Muscle layer of colon (tissue), 2 donors: ENCODE data around the gene GNLY.

Experiments used
- H3K27ac ChIP-seq: one replicate; pipeline ENCODE4 v1.7.0; 2013; ENCODE audit warnings: low read depth, mild to moderate bottlenecking, low read length, moderate library complexity
- H3K27me3 ChIP-seq, 2 donors: one replicate each; pipeline ENCODE4 v1.7.0; 2013; ENCODE audit warnings: low read length in 2 of 2, mild to moderate bottlenecking in 2 of 2; ENCODE audit not compliant: insufficient read depth in 2 of 2, control insufficient read depth in 1 of 2
- H3K36me3 ChIP-seq: one replicate; pipeline ENCODE4 v1.7.0; 2013; ENCODE audit warnings: mild to moderate bottlenecking, low read length; ENCODE audit not compliant: insufficient read depth
- H3K4me1 ChIP-seq: one replicate; pipeline ENCODE4 v1.7.0; 2013; ENCODE audit warnings: mild to moderate bottlenecking, low read length; ENCODE audit not compliant: insufficient read depth
- H3K4me3 ChIP-seq, 2 donors: one replicate each; pipeline ENCODE4 v1.7.0; 2013; ENCODE audit warnings: low read length in 2 of 2, low read depth in 1 of 2, mild to moderate bottlenecking in 1 of 2, moderate library complexity in 1 of 2
- H3K9ac ChIP-seq: one replicate; pipeline ENCODE4 v1.7.0; 2013; ENCODE audit warnings: low read length
- H3K9me3 ChIP-seq: one replicate; pipeline ENCODE4 v1.7.0; 2013; ENCODE audit warnings: mild to moderate bottlenecking, low read length
- donor health status: abdominal sarcoma.
- donor health status: Adenocarcinoma of cecum.

The GNLY gene

DNA sequence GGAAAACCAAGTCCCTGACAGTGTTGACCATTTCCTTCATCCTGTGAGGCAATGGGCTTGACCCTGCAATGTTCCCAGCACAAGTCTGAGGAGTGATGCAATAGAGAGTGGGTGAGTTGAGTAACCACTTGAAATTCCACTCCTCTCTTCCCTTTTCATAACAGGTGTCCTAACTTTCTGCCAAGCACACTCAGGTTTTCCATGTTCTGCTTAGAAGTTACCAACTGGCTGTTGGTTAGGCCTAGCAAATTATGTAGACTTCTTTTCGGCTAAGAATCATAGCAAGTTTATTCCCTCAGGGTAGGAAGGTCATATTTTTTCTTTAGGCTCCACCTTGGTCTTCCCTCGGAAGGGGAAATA, 11.5 kb downstream of the GNLY start:
- no peaks in the 10 kb centered on the region for H3K9me3 ChIP-seq
- H3K9ac ChIP-seq, result no peak overlapping the region
- no peak overlapping the region for H3K4me3 ChIP-seq
- no peaks in the 10 kb centered on the region for H3K27me3 ChIP-seq
- H3K27ac ChIP-seq, result no peak overlapping the region
- H3K4me1 ChIP-seq, result peaks cover 6% of the 10 kb centered on the region
- H3K36me3 ChIP-seq, result no peaks in the 10 kb centered on the region

DNA sequence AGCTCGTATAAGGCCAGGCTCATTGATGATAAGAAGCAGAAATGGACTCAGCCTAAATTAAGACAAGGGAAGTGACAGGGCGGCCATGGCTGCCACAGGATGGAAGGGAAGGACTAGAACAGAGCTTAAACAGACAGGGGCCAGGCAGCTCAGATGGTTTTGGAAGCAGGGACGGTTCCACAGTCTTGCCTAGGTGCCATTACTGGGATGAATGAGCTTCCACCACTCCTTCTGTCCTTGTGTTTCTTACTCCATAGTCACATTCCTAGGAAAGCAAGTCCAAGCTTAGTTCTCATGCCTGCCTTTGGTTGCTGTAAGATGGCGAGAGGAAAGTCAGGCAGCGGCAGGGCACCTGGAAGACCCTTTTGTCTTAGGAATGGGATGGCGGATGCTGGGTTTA, 11.9 kb downstream of the GNLY start:
- no peak overlapping the region for H3K27ac ChIP-seq
- H3K36me3 ChIP-seq, result no peaks in the 10 kb centered on the region

DNA sequence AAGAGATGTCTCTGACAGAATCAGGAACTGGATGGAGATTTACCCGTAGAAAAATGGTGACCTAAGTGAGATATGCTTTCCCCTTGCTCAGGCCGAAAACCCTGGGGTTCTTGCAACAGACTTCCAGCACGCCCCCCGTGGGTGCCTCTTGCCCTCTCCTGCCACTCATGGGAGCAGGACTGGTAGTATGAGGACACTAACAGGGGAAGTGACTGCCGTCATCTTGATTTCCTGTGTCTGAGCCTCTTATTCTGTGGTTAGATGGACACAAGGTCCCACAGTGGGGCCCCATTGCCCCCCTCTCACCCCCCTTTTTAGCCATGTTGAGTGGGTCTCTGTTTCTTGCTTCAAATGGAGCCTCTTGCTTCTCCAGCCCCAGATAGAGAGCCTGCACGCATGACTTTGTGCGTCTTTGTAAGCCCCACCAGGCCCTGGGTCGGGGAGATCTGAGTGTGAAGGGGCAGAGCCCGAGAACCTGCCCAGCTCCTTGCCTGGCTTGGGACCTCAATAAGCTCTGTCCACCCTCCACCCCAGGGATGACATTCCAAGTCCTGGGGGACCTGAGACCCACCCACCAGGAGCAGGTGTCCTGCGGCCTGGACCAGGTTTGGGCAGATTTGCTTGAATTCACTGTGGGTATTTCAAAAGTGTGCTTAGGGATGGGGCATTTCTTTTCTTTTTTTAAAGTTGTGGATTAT, 12.6 kb downstream of the GNLY start:
- Histone ChIP-seq H3K36me3 (no peaks in the 10 kb centered on the region), H3K27ac (no peak overlapping the region), H3K27me3 (no peaks in the 10 kb centered on the region), H3K4me1 (peaks cover 13% of the 10 kb centered on the region), H3K9me3 (no peaks in the 10 kb centered on the region), H3K4me3 (no peak overlapping the region), H3K9ac (no peak overlapping the region)

More for the DNA sequence above, 11.9 kb downstream of the GNLY start:
- Histone ChIP-seq H3K9me3 (no peaks in the 10 kb centered on the region), H3K4me1 (peaks cover 6% of the 10 kb centered on the region), H3K27me3 (no peaks in the 10 kb centered on the region), H3K4me3 (no peak overlapping the region), H3K9ac (no peak overlapping the region)

DNA sequence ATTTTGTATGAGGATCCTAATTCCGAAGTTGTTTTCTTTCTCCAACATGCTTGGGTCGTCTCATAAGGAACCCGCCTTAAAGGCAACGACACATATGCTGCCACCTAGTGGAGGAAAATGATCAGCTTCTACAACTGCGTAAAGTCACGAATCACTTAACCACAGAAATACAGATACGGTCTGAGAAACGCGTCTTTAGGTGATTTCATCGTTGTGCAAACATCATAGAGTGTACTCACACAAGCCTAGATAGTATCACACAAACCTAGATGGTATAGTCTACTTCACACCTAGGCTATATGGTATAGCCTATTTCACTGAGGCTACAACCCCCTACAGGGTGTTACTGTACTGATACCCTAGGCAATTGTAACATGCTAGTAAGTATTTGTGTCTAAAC, 13.1 kb downstream of the GNLY start:
- H3K4me1 ChIP-seq, result peaks cover 13% of the 10 kb centered on the region
- H3K4me3 ChIP-seq, result no peak overlapping the region
- H3K36me3 ChIP-seq, result no peaks in the 10 kb centered on the region
- H3K27me3 ChIP-seq, result no peaks in the 10 kb centered on the region
- no peaks in the 10 kb centered on the region for H3K9me3 ChIP-seq
- no peak overlapping the region for H3K9ac ChIP-seq
- no peak overlapping the region for H3K27ac ChIP-seq

DNA sequence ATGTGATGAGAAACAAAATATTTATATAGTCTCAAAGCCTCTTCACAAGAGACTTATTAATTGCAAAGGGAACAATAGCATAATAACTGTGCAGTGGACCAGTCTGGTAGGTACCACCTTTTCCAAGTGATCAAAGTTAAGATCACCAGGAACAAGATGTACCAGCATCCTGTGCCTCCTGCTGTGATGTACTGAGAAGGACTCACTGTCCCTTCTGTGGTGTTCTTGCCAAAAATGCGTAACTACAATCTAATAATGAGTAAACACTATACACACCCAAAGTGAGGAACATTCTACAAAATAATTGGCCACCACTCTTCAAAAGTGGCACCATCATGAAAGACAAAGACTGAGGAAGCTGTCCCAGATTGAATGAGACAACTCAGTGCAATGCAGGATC, 14.5 kb downstream of the GNLY start:
- no peaks in the 10 kb centered on the region for H3K9me3 ChIP-seq
- H3K9ac ChIP-seq, result no peak overlapping the region
- H3K4me3 ChIP-seq, result no peak overlapping the region
- no peaks in the 10 kb centered on the region for H3K27me3 ChIP-seq
- peaks cover 13% of the 10 kb centered on the region for H3K4me1 ChIP-seq
- no peaks in the 10 kb centered on the region for H3K36me3 ChIP-seq
- H3K27ac ChIP-seq, result no peak overlapping the region

DNA sequence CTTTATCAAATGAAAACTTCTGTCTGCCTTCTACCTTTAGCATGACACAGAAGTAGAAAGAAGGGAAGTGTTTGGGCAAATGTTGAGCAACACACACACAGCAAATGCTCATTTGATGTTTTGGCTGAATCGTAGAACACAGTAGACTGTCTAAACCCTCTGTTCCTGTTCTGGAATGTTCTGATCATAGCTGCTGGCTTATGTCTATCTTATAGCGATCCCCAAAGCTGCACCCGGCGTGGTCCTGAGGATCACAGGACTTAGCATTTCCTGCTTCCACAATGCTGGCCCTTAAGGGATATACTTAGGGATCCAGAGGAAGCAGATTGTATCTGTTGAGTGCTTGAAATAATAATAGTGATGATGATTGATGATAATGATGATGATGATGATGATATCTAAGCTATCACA, 15.2 kb downstream of the GNLY start:
- H3K27ac ChIP-seq, result no peak overlapping the region
- no peaks in the 10 kb centered on the region for H3K36me3 ChIP-seq
- H3K9ac ChIP-seq, result no peak overlapping the region
- peaks cover 13% of the 10 kb centered on the region for H3K4me1 ChIP-seq
- H3K9me3 ChIP-seq, result no peaks in the 10 kb centered on the region
- H3K4me3 ChIP-seq, result no peak overlapping the region
- H3K27me3 ChIP-seq, result no peaks in the 10 kb centered on the region

DNA sequence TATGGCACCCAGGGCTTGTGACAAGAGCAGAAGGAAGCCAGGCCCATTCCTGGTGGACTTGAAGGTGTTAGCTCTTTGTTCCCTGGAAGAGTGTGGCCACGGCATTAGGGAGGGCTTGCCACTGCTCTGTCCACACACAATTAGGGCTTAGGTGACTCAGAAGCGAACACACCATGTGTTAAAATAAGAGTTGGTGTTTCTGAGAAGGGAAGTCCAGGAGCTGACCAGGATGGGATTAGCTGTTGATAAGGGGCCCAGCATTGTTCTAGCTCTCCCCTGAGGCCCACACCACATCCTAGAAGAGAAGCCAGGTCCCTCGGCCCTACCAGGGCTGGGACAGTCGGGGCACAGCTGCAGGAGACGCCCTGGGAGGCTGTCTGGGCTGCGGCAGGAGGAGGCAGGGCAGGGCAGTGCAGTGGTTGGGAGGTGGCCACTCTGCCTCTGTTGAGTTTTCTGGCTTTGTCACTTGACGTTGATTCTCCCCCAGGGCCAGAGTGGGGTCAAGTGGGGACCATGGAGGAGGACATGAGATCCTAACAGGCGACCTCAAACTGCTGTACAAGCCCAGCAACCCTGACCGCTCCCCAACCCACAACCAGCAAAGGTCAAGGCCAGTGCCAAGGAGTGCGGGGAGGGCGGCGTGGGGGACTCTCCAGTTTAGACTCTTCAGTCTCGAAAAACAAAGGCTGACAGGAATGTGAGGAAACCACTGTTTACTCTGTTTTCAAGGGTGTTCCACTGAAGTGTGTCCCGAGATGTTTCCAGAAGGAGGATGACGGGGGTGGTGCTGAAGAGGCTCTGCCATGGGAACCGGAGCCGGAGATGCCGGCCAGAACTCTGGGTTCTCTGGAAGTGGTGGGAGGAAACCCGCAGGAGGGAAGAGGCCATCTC, 16.8 kb downstream of the GNLY start:
- Histone ChIP-seq H3K9me3 (no peaks in the 10 kb centered on the region), H3K27me3 (no peaks in the 10 kb centered on the region), H3K27ac (no peak overlapping the region), H3K4me3 (no peak overlapping the region), H3K9ac (no peak overlapping the region), H3K4me1 (peaks cover 13% of the 10 kb centered on the region), H3K36me3 (no peaks in the 10 kb centered on the region)

DNA sequence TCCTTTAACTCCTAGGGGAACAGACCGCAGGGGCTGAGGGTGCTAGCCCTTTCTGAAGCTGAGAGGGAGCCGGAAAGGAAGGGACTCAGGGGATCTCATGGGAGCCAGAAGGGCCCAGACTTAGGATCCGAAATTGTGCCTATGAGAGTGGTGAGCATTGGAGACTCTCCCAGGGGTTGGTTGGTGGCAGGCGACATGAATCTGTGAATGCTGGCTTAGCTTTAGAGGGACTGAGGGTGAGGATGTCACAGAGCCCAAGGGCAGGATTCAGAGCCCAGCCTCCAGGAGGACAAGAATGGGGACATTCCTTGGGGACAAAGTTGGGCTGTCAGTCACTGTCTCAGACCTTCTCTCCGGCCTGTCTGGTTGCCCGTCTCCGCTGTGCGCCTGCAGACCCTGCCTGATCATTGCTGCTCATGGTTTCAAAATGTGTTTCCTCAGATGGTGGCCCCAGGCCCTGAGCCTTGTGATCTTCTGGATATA, 17.5 kb downstream of the GNLY start:
- H3K36me3 ChIP-seq, result no peaks in the 10 kb centered on the region
- no peak overlapping the region for H3K9ac ChIP-seq
- no peaks in the 10 kb centered on the region for H3K9me3 ChIP-seq
- H3K4me3 ChIP-seq, result no peak overlapping the region
- H3K27ac ChIP-seq, result no peak overlapping the region
- H3K27me3 ChIP-seq, result no peaks in the 10 kb centered on the region
- H3K4me1 ChIP-seq, result peaks cover 13% of the 10 kb centered on the region

DNA sequence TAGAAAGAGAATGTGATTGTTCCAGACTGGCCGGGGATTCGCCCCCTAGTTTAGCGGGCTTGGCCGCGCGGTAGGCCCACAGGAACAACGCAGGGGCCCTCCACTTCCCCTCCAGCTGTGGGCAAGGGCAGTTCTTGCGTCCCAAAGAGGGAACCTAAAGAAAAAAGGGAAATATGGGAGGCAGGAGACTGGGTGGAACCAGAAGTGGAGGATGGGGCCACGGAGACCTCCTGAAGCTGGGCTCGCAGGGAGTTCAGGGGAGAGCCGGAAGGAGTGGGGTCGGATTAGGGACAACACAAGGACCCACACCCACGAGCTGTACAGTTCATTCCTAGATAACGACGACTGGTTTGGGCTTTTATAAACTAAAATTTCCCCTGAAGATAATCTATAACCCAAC, 18.2 kb downstream of the GNLY start:
- Histone ChIP-seq H3K9ac (no peak overlapping the region), H3K4me3 (no peak overlapping the region), H3K9me3 (no peaks in the 10 kb centered on the region), H3K27ac (no peak overlapping the region), H3K27me3 (no peaks in the 10 kb centered on the region), H3K36me3 (no peaks in the 10 kb centered on the region), H3K4me1 (peaks cover 13% of the 10 kb centered on the region)

DNA sequence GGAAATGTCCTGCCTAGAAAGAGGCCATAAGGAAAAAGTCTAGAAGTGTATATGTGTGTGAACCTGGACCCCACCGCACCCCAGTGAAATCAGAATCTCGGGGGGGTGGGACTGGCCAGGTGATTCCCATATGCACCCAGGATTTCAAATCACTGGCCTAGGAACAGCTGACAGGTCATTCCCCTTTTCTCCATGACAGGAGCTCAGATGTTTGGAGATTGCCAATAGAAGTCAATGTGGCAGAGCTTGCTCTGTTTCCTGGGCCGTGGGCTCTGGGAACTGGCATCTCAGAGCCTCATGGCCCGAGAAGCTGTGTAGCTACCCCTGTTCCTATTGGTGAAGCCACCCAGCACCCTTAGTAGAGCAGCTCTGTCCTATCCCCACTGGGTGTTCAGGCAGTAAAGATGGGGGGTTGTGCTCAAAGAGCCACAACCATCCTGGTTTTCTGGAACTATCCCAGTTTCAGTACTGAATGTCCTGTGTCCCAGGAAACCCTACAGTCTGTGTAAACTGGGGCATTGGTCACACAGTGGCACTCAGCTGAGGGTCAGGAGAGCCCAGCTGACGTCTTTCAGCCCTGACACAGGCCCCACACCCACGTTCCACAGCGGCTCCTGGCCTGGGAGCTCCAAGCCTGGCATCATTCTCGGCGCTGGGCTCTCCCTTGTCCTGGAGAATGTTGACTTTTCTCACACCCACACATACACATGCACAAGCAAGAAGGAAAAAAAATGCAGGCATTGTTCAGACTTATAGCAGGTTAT, 18.9 kb downstream of the GNLY start:
- no peak overlapping the region for H3K9ac ChIP-seq
- H3K27ac ChIP-seq, result no peak overlapping the region
- no peaks in the 10 kb centered on the region for H3K9me3 ChIP-seq
- peaks cover 13% of the 10 kb centered on the region for H3K4me1 ChIP-seq
- no peaks in the 10 kb centered on the region for H3K36me3 ChIP-seq
- H3K27me3 ChIP-seq, result no peaks in the 10 kb centered on the region
- H3K4me3 ChIP-seq, result no peak overlapping the region

DNA sequence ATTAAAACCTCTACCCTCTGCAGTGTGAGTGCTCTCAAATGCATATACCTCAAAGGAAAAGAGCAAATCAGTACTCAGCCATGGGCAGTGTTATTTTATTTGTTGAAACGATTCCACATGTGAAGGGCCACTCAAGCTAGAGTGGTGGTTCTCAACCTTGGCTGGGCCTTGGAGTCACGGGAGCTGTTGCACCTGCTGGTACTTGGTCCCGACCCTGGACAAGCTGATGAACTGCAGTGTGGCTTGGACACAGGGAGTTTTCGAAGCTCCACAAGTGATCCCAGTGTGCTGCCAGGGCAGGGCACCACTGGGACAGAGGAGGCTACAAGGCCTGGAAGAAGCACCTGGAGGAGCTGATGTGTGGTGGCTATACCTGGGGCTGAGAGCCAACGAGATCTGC, 19.7 kb downstream of the GNLY start:
- no peak overlapping the region for H3K27ac ChIP-seq
- no peaks in the 10 kb centered on the region for H3K9me3 ChIP-seq
- no peak overlapping the region for H3K9ac ChIP-seq

More for the DNA sequence above, 19.7 kb downstream of the GNLY start:
- no peaks in the 10 kb centered on the region for H3K27me3 ChIP-seq
- no peaks in the 10 kb centered on the region for H3K36me3 ChIP-seq
- H3K4me1 ChIP-seq, result peaks cover 13% of the 10 kb centered on the region
- no peak overlapping the region for H3K4me3 ChIP-seq
